GM13977 (cell line): ENCODE measurements around the gene PRSS27.

Source experiments
- DNase-seq: peaks from one replicate; pipeline ENCODE4 v3.0.0; 2012; ENCODE audit warnings: low spot score
- in situ Hi-C: fragments of 300-500 bp; cut with MboI; formaldehyde crosslinking; loops from one replicate; pipeline ENCODE4 v1.12.0; 2022; ENCODE audit warnings: low sequenced_read_pairs, low pct_unique_long_range_greater_than_20kb, mixed read lengths, inconsistent platforms; ENCODE audit not compliant: unreplicated experiment
- TF ChIP-seq, protein P1 (sequence below): IDR thresholded peaks from 2 replicates; pipeline ENCODE4 v1.5.1; 2012; ENCODE audit warnings: mild to moderate bottlenecking, control low read depth; ENCODE audit not compliant: insufficient read depth; ENCODE audit errors: extremely low read depth, missing control alignments

PRSS27 gene

GRCh38 chr16:2713523-2713922, 6.5 kb downstream of the PRSS27 start:
- DNase-seq, result no peak
- in situ Hi-C loops, result no loop called here
- TF ChIP-seq, protein P1, sequence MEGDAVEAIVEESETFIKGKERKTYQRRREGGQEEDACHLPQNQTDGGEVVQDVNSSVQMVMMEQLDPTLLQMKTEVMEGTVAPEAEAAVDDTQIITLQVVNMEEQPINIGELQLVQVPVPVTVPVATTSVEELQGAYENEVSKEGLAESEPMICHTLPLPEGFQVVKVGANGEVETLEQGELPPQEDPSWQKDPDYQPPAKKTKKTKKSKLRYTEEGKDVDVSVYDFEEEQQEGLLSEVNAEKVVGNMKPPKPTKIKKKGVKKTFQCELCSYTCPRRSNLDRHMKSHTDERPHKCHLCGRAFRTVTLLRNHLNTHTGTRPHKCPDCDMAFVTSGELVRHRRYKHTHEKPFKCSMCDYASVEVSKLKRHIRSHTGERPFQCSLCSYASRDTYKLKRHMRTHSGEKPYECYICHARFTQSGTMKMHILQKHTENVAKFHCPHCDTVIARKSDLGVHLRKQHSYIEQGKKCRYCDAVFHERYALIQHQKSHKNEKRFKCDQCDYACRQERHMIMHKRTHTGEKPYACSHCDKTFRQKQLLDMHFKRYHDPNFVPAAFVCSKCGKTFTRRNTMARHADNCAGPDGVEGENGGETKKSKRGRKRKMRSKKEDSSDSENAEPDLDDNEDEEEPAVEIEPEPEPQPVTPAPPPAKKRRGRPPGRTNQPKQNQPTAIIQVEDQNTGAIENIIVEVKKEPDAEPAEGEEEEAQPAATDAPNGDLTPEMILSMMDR, result no peak

DNA sequence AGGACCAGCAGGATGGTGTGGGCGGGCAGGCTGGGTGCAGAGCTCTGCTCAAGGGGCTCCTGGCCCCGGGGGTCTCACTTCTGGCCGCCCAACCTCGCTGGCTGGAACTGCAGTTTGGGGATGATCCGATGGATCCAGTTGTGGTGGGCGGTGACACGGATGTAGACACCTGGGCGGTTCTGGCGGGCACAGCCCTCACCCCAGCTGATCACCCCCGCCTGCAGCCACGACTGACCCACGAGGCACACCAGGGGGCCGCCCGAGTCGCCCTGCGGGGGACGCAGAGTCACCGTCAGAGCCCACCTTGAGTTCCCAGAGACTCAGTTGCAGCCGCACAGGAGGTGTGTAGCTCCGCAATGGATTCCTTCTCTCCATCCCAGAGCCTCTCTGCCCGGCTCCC, 7.5 kb downstream of the PRSS27 start:
- in situ Hi-C loops, result no loop called here
- TF ChIP-seq, protein P1, result no peak
- DNase-seq, result no peak

GRCh38 chr16:2712063-2712441, 8.0 kb downstream of the PRSS27 start:
- TF ChIP-seq, protein P1, result no peak
- no peak for DNase-seq
- in situ Hi-C loops, result no loop called here

- in situ Hi-C loops, result no loop called here
- no peak for DNase-seq
- TF ChIP-seq, protein P1, result no peak
Observed at GRCh38 chr16:2711370-2712062, 8.5 kb downstream of the PRSS27 start.

DNA sequence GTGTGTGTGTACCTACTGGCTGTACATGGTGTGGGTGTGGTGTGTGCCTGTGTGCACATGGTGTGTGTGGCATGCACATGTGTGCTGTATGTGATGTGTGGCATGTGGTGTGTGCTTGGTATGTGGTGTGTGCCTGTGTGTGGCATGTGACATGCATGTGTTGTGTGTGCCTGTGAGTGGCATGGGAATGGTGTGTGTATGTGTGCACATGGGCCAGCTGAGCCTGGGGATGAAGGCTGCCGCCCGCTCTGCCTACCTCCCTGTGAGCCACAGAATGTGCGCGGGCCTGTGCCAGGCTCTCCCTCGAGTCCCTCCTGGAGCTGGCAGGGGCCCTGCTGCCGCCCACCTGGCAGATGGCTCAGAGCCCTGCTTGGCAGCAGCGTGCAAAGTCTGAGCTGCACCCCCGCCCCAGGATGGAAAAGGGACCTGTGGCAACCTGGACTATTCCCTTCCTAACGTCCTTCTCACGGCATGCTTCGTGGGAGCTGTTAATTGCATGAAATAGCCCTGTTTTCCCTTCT, 9.3 kb downstream of the PRSS27 start:
- TF ChIP-seq, protein P1, result no peak
- in situ Hi-C loops, result no loop called here
- no peak for DNase-seq

DNA sequence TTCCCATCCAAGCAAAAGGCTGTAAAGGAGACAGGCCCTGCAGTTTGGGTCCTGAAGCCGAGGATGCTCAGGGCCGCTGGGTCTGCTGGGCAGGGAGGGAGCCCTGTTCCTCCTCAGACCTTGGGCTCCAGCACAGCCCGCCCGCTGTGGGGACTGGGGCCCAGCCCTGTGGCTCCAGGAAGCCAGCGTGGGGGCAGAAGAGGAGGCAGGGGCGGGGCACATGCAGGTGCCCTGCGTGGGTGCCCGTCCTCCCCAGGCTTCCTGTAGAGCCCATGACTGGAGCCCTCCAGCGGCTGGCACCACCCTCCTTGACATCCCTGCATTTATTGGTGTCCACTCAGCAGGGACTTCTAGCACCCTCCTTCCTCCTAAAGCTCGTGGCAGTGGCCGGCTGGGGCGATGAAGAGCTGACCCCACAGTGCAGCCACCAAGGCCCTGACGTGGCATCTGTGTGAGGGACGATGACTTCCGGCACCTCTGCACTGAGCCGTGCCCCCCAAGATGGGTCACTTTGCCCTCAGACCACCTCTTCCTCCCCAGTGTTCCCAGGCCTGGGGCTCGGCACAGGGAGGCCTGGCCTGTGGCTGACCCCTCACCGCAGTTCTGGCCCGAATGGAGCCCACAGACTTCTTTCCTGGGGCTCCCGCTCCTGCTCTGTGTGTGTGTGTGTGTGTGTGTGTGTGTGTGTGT, 9.9 kb downstream of the PRSS27 start:
- TF ChIP-seq, protein P1, result no peak
- in situ Hi-C loops, result no loop called here
- DNase-seq, result no peak
